ENCODE measurements around the gene TPMT.

TPMT gene

GRCh38 chr6:18110162-18110561 is 44.7 kb downstream of the TPMT start:
- Histone ChIP-seq H3K36me3 (ENCODE audit: control insufficient read depth, insufficient read depth, low read length) (no peaks in the 10 kb centered on the region), H3K27ac (ENCODE audit: low read depth, low read length) (no peak overlapping the region), H3K27me3 (ENCODE audit: control insufficient read depth, insufficient read depth, low read length) (no peaks in the 10 kb centered on the region), H3K4me1 (ENCODE audit: control insufficient read depth, insufficient read depth, low read length) (no peaks in the 10 kb centered on the region; the same call in 1 of the 2 replicates), H3K9ac (ENCODE audit: low read length) (no peak overlapping the region), H3K4me3 (ENCODE audit: low read depth, low read length) (no peak overlapping the region), H3K9me3 (ENCODE audit: control insufficient read depth, insufficient read depth, low read depth, low read length) (0 out of 2 replicates have a peak, but pooled peaks cover 5% of the 10 kb centered on the region)

- Histone ChIP-seq H3K27me3 (ENCODE audit: control insufficient read depth, insufficient read depth, low read length) (no peaks in the 10 kb centered on the region), H3K27ac (ENCODE audit: low read depth, low read length) (no peak overlapping the region), H3K4me1 (ENCODE audit: control insufficient read depth, insufficient read depth, low read length) (no peaks in the 10 kb centered on the region; the same call in 1 of the 2 replicates), H3K9ac (ENCODE audit: low read length) (no peak overlapping the region), H3K36me3 (ENCODE audit: control insufficient read depth, insufficient read depth, low read length) (no peaks in the 10 kb centered on the region), H3K9me3 (ENCODE audit: control insufficient read depth, insufficient read depth, low read depth, low read length) (0 out of 2 replicates have a peak, but pooled peaks cover 5% of the 10 kb centered on the region), H3K4me3 (ENCODE audit: low read depth, low read length) (no peak overlapping the region)
Measured at GRCh38 chr6:18107061-18107460, 47.8 kb downstream of the TPMT start.

GRCh38 chr6:18102783-18103509 is 51.9 kb downstream of the TPMT start:
- H3K4me3 ChIP-seq (ENCODE audit: low read depth, low read length), result no peak overlapping the region
- H3K9me3 ChIP-seq (ENCODE audit: control insufficient read depth, insufficient read depth, low read depth, low read length), result 0 out of 2 replicates have a peak, but pooled peaks cover 5% of the 10 kb centered on the region
- H3K27ac ChIP-seq (ENCODE audit: low read depth, low read length), result no peak overlapping the region
- H3K4me1 ChIP-seq (ENCODE audit: control insufficient read depth, insufficient read depth, low read length), result no peaks in the 10 kb centered on the region
- no peaks in the 10 kb centered on the region for H3K36me3 ChIP-seq (ENCODE audit: control insufficient read depth, insufficient read depth, low read length)
- no peaks in the 10 kb centered on the region for H3K27me3 ChIP-seq (ENCODE audit: control insufficient read depth, insufficient read depth, low read length)
- H3K9ac ChIP-seq (ENCODE audit: low read length), result no peak overlapping the region

- Histone ChIP-seq H3K27ac (ENCODE audit: low read depth, low read length) (no peak overlapping the region), H3K4me1 (ENCODE audit: control insufficient read depth, insufficient read depth, low read length) (no peaks in the 10 kb centered on the region), H3K27me3 (ENCODE audit: control insufficient read depth, insufficient read depth, low read length) (no peaks in the 10 kb centered on the region), H3K36me3 (ENCODE audit: control insufficient read depth, insufficient read depth, low read length) (no peaks in the 10 kb centered on the region), H3K4me3 (ENCODE audit: low read depth, low read length) (no peak overlapping the region), H3K9me3 (ENCODE audit: control insufficient read depth, insufficient read depth, low read depth, low read length) (no peaks in the 10 kb centered on the region), H3K9ac (ENCODE audit: low read length) (no peak overlapping the region)
Measured at GRCh38 chr6:18101873-18102272, 53.0 kb downstream of the TPMT start.

GRCh38 chr6:18101271-18101670 is 53.6 kb downstream of the TPMT start:
- no peak overlapping the region for H3K27ac ChIP-seq (ENCODE audit: low read depth, low read length)
- no peaks in the 10 kb centered on the region for H3K27me3 ChIP-seq (ENCODE audit: control insufficient read depth, insufficient read depth, low read length)
- no peaks in the 10 kb centered on the region for H3K9me3 ChIP-seq (ENCODE audit: control insufficient read depth, insufficient read depth, low read depth, low read length)
- no peak overlapping the region for H3K9ac ChIP-seq (ENCODE audit: low read length)
- H3K4me1 ChIP-seq (ENCODE audit: control insufficient read depth, insufficient read depth, low read length), result no peaks in the 10 kb centered on the region
- H3K4me3 ChIP-seq (ENCODE audit: low read depth, low read length), result no peak overlapping the region
- no peaks in the 10 kb centered on the region for H3K36me3 ChIP-seq (ENCODE audit: control insufficient read depth, insufficient read depth, low read length)

GRCh38 chr6:18100296-18100695 is 54.6 kb downstream of the TPMT start:
- H3K27ac ChIP-seq (ENCODE audit: low read depth, low read length), result no peak overlapping the region
- no peaks in the 10 kb centered on the region for H3K4me1 ChIP-seq (ENCODE audit: control insufficient read depth, insufficient read depth, low read length)
- H3K36me3 ChIP-seq (ENCODE audit: control insufficient read depth, insufficient read depth, low read length), result no peaks in the 10 kb centered on the region
- H3K9me3 ChIP-seq (ENCODE audit: control insufficient read depth, insufficient read depth, low read depth, low read length), result no peaks in the 10 kb centered on the region
- no peak overlapping the region for H3K4me3 ChIP-seq (ENCODE audit: low read depth, low read length)
- H3K9ac ChIP-seq (ENCODE audit: low read length), result no peak overlapping the region
- H3K27me3 ChIP-seq (ENCODE audit: control insufficient read depth, insufficient read depth, low read length), result no peaks in the 10 kb centered on the region

- H3K27ac ChIP-seq (ENCODE audit: low read depth, low read length), result no peak overlapping the region
- H3K9ac ChIP-seq (ENCODE audit: low read length), result no peak overlapping the region
- no peak overlapping the region for H3K4me3 ChIP-seq (ENCODE audit: low read depth, low read length)
- H3K4me1 ChIP-seq (ENCODE audit: control insufficient read depth, insufficient read depth, low read length), result no peaks in the 10 kb centered on the region
- H3K27me3 ChIP-seq (ENCODE audit: control insufficient read depth, insufficient read depth, low read length), result no peaks in the 10 kb centered on the region
- H3K36me3 ChIP-seq (ENCODE audit: control insufficient read depth, insufficient read depth, low read length), result no peaks in the 10 kb centered on the region
- H3K9me3 ChIP-seq (ENCODE audit: control insufficient read depth, insufficient read depth, low read depth, low read length), result no peaks in the 10 kb centered on the region
Measured at GRCh38 chr6:18099511-18099910, 55.4 kb downstream of the TPMT start.

GRCh38 chr6:18096423-18096822 is 58.5 kb downstream of the TPMT start:
- no peaks in the 10 kb centered on the region for H3K36me3 ChIP-seq (ENCODE audit: control insufficient read depth, insufficient read depth, low read length)
- no peak overlapping the region for H3K27ac ChIP-seq (ENCODE audit: low read depth, low read length)
- H3K4me3 ChIP-seq (ENCODE audit: low read depth, low read length), result no peak overlapping the region
- no peak overlapping the region for H3K9ac ChIP-seq (ENCODE audit: low read length)
- peaks cover 3% of the 10 kb centered on the region for H3K9me3 ChIP-seq (ENCODE audit: control insufficient read depth, insufficient read depth, low read depth, low read length)
- no peaks in the 10 kb centered on the region for H3K4me1 ChIP-seq (ENCODE audit: control insufficient read depth, insufficient read depth, low read length)
- no peaks in the 10 kb centered on the region for H3K27me3 ChIP-seq (ENCODE audit: control insufficient read depth, insufficient read depth, low read length)

- no peaks in the 10 kb centered on the region for H3K4me1 ChIP-seq (ENCODE audit: control insufficient read depth, insufficient read depth, low read length)
- no peak overlapping the region for H3K9ac ChIP-seq (ENCODE audit: low read length)
- H3K4me3 ChIP-seq (ENCODE audit: low read depth, low read length), result no peak overlapping the region
- H3K9me3 ChIP-seq (ENCODE audit: control insufficient read depth, insufficient read depth, low read depth, low read length), result peaks cover 25% of the 10 kb centered on the region
- H3K27ac ChIP-seq (ENCODE audit: low read depth, low read length), result no peak overlapping the region
- no peaks in the 10 kb centered on the region for H3K27me3 ChIP-seq (ENCODE audit: control insufficient read depth, insufficient read depth, low read length)
- H3K36me3 ChIP-seq (ENCODE audit: control insufficient read depth, insufficient read depth, low read length), result no peaks in the 10 kb centered on the region
Measured at GRCh38 chr6:18091382-18091781, 63.5 kb downstream of the TPMT start.

GRCh38 chr6:18090349-18090786 is 64.5 kb downstream of the TPMT start:
- peaks cover 25% of the 10 kb centered on the region for H3K9me3 ChIP-seq (ENCODE audit: control insufficient read depth, insufficient read depth, low read depth, low read length)
- no peak overlapping the region for H3K9ac ChIP-seq (ENCODE audit: low read length)
- no peak overlapping the region for H3K4me3 ChIP-seq (ENCODE audit: low read depth, low read length)
- H3K27me3 ChIP-seq (ENCODE audit: control insufficient read depth, insufficient read depth, low read length), result no peaks in the 10 kb centered on the region
- H3K36me3 ChIP-seq (ENCODE audit: control insufficient read depth, insufficient read depth, low read length), result no peaks in the 10 kb centered on the region
- H3K4me1 ChIP-seq (ENCODE audit: control insufficient read depth, insufficient read depth, low read length), result no peaks in the 10 kb centered on the region
- H3K27ac ChIP-seq (ENCODE audit: low read depth, low read length), result no peak overlapping the region

GRCh38 chr6:18088419-18089296 is 66.2 kb downstream of the TPMT start:
- H3K36me3 ChIP-seq (ENCODE audit: control insufficient read depth, insufficient read depth, low read length), result no peaks in the 10 kb centered on the region
- H3K9me3 ChIP-seq (ENCODE audit: control insufficient read depth, insufficient read depth, low read depth, low read length), result peaks cover 25% of the 10 kb centered on the region
- no peaks in the 10 kb centered on the region for H3K27me3 ChIP-seq (ENCODE audit: control insufficient read depth, insufficient read depth, low read length)
- no peak overlapping the region for H3K4me3 ChIP-seq (ENCODE audit: low read depth, low read length)
- H3K4me1 ChIP-seq (ENCODE audit: control insufficient read depth, insufficient read depth, low read length), result no peaks in the 10 kb centered on the region
- H3K9ac ChIP-seq (ENCODE audit: low read length), result no peak overlapping the region
- H3K27ac ChIP-seq (ENCODE audit: low read depth, low read length), result no peak overlapping the region
